K562 (cell line): ENCODE results near the gene IGFBP7. TPM values are rescaled to one million over a fixed set of nuclear protein-coding genes. Genes with fewer than 3 reads are reported as not detected.
"Not testable (repeated sequence)": the region's sequence is repeated elsewhere in the genome, so short reads cannot be mapped to it uniquely, and the experiment has no call there.

Experiments
- ATAC-seq: fragments of 200-7000 bp; cut with Tn5 transposase; 3 replicates; pipeline ENCODE4 v1.9.1; 2020; ENCODE audit warnings: moderate library complexity
- BruUV-seq: library from RNA; stranded (reverse); fragments of 400-500 nt; replicated peaks from 2 replicates; lab custom pipeline; 2021; lab: Mats Ljungman, UMichigan
- CTCF ChIA-PET: fragments of 300-600 bp; formaldehyde crosslinking; extraction: SDS; loops from one replicate; lab custom pipeline; 2021; ENCODE audit warnings: low intra/inter-chr PET ratio; lab: Yijun Ruan, JAX
- POLR2A ChIA-PET: fragments of 300-600, 350-650 bp; sonication (Branson Sonifier 250); formaldehyde crosslinking; extraction: SDS; loops from one replicate; lab custom pipeline; 2021; ENCODE audit warnings: antibody characterized with exemption, inconsistent platforms; lab: Yijun Ruan, JAX
- DNase-seq, 4 experiments: peaks; one replicate each; pipeline versions ENCODE4 v3.0.0 to v3.0.0-alpha.2; 2011 to 2018; ENCODE audit warnings: low spot score in 3 of 4, mixed read lengths in 3 of 4; ENCODE audit errors: extremely low read depth in 1 of 4
- FAIRE-seq: peaks from 2 replicates; lab custom pipeline; 2011; peaks lifted over from hg19 to GRCh38; lab: Jason Lieb, UNC
- H2AFZ ChIP-seq: 2 replicates; pipeline ENCODE4 v1.6.0; 2011; ENCODE audit warnings: low read depth, low read length, control low read depth, inconsistent platforms
- H3K27ac ChIP-seq: fragments of 200-600 bp; 3 replicates; pipeline ENCODE4 v1.8.0; 2011; ENCODE audit warnings: low read depth, mild to moderate bottlenecking, control low read depth, inconsistent platforms, low read length, moderate library complexity, mixed read lengths; ENCODE audit errors: extremely low read depth
- H3K27me3 ChIP-seq, 2 experiments: fragments of 300-600 bp in 1 of 2; 2 replicates in 1 of 2; 3 replicates in 1 of 2; pipeline versions ENCODE4 v1.6.0 to v1.8.0; 2011; ENCODE audit warnings: inconsistent platforms in 2 of 2, low read length in 2 of 2, mild to moderate bottlenecking in 1 of 2, mixed read lengths in 1 of 2, moderate library complexity in 1 of 2; ENCODE audit not compliant: control insufficient read depth in 2 of 2, insufficient read depth in 2 of 2
- H3K36me3 ChIP-seq: fragments of 300-600 bp; 3 replicates; pipeline ENCODE4 v1.8.0; 2011; ENCODE audit warnings: mild to moderate bottlenecking, low read length, inconsistent platforms; ENCODE audit not compliant: control insufficient read depth, insufficient read depth
- H3K4me1 ChIP-seq, 2 experiments: fragments of 200-600 bp in 1 of 2; replicated peaks in 1 of 2; 2 replicates in 1 of 2; 3 replicates in 1 of 2; pipeline versions ENCODE4 v1.5.1 to v1.8.0; 2011; ENCODE audit warnings: inconsistent platforms in 2 of 2, low read length in 2 of 2, mild to moderate bottlenecking in 1 of 2, mixed read lengths in 1 of 2, moderate library complexity in 1 of 2; ENCODE audit not compliant: control insufficient read depth in 2 of 2, insufficient read depth in 2 of 2
- H3K4me2 ChIP-seq: 2 replicates; pipeline ENCODE4 v1.6.1; 2011; ENCODE audit warnings: low read length, control low read depth, inconsistent platforms, mixed read lengths; ENCODE audit not compliant: insufficient read depth
- H3K4me3 ChIP-seq: fragments of 200-600 bp; sonication (generic), shearing (Covaris generic); 2 replicates; pipeline ENCODE4 v1.5.1; 2016; ENCODE audit warnings: control low read depth, inconsistent platforms
- H3K79me2 ChIP-seq: fragments of 200-600 bp; 3 replicates; pipeline ENCODE4 v1.8.0; 2011; ENCODE audit warnings: low read length, inconsistent platforms; ENCODE audit not compliant: control insufficient read depth, insufficient read depth
- H3K9ac ChIP-seq, 2 experiments: 2 replicates each; pipeline versions ENCODE4 v1.6.0 to v1.6.1; 2011; ENCODE audit warnings: low read depth in 2 of 2, low read length in 2 of 2, control low read depth in 1 of 2, inconsistent platforms in 1 of 2, mild to moderate bottlenecking in 1 of 2, mixed read lengths in 1 of 2; ENCODE audit not compliant: insufficient read depth in 1 of 2
- H3K9me1 ChIP-seq: one replicate; pipeline ENCODE4 v1.6.0; 2011; ENCODE audit warnings: inconsistent platforms, mild to moderate bottlenecking, low read length, moderate library complexity; ENCODE audit not compliant: control insufficient read depth, insufficient read depth
- H3K9me3 ChIP-seq: replicated peaks from 2 replicates; pipeline ENCODE4 v1.5.1; 2011; ENCODE audit warnings: low read depth, low read length, inconsistent platforms; ENCODE audit not compliant: control insufficient read depth, insufficient read depth
- H4K20me1 ChIP-seq: replicated peaks from 2 replicates; pipeline ENCODE4 v1.6.1; 2011; ENCODE audit warnings: low read length, inconsistent platforms, mixed read lengths; ENCODE audit not compliant: control insufficient read depth, insufficient read depth
- CBX8 ChIP-seq: fragments of 200-600 bp; sonication (generic); IDR thresholded peaks from 2 replicates; pipeline ENCODE4 v1.6.1; 2012; ENCODE audit warnings: borderline replicate concordance, mixed run types, low read depth, mild to moderate bottlenecking, moderate library complexity, mixed read lengths, low read length, control low read depth, inconsistent platforms; ENCODE audit not compliant: poor library complexity, severe bottlenecking; ENCODE audit errors: extremely low read depth
- FOS ChIP-seq: IDR thresholded peaks from 3 replicates; pipeline ENCODE4 v1.6.1; 2011; ENCODE audit not compliant: insufficient read length; ENCODE audit errors: extremely low read depth
- HMG20A ChIP-seq: fragments of 450-650 bp; formaldehyde crosslinking; conservative IDR thresholded peaks from 2 replicates; pipeline ENCODE4 v1.4.0; 2020; ENCODE audit warnings: mild to moderate bottlenecking, mixed read lengths
- POLR2B ChIP-seq: fragments of 450-650 bp; IDR thresholded peaks from 2 replicates; pipeline ENCODE4 v1.6.1; 2018; ENCODE audit warnings: low read depth; ENCODE audit not compliant: partially characterized antibody
- SNRNP70 ChIP-seq: fragments of 200-400 bp; formaldehyde crosslinking; optimal IDR thresholded peaks from 2 replicates; pipeline ENCODE3; 2017; ENCODE audit warnings: low read depth, low read length
- SRSF9 ChIP-seq: fragments of 200-400 bp; formaldehyde crosslinking; IDR thresholded peaks from 2 replicates; pipeline ENCODE4 v1.6.1; 2017; ENCODE audit warnings: low read depth, low read length, borderline replicate concordance
- ZNF3 ChIP-seq: fragments of 250-450 bp; sonication (Bioruptor Pico); IDR thresholded peaks from 2 replicates; pipeline ENCODE4 v1.5.0; 2021; ENCODE audit warnings: mild to moderate bottlenecking, moderate library complexity
- ZNF431 ChIP-seq: sonication (generic); formaldehyde crosslinking; IDR thresholded peaks from 2 replicates; pipeline ENCODE4 v1.8.0; 2022; ENCODE audit warnings: mild to moderate bottlenecking, missing genetic modification reagents
- ZNF57 ChIP-seq: fragments of 450-650 bp; formaldehyde crosslinking; IDR thresholded peaks from 2 replicates; pipeline ENCODE4 v1.4.0; 2020; ENCODE audit warnings: mild to moderate bottlenecking, moderate library complexity
- whole genome bisulfite sequencing: fragments of 100-300 bp; shearing (Covaris generic); methylation state at CpG from one replicate; pipeline ENCODE4 v1.1.6; 2016; ENCODE audit warnings: low coverage, mixed read lengths; ENCODE audit not compliant: insufficient coverage; ENCODE audit errors: missing lambda C conversion rate; 5-methylcytosine and 5-hydroxymethylcytosine counted together
- in situ Hi-C: fragments of 300-500 bp; cut with MboI; formaldehyde crosslinking; loops from 4 replicates; pipeline ENCODE4 v1.15.0; 2018; ENCODE audit warnings: inconsistent platforms, mixed read lengths
- intact Hi-C: fragments of 100-400 bp; cut with micrococcal nuclease; formaldehyde crosslinking; loops from 2 replicates; pipeline ENCODE4 v1.14.2; 2022
- polyA plus RNA-seq, 8 experiments: library from polyadenylated mRNA; depleted of rRNA in 4 of 8; stranded (reverse) in 5 of 8; unstranded in 3 of 8; fragments of >200 nt; fragmentation: Nextera tagmentation in 2 of 8; fragmentation: Illumina TruSeq in 1 of 8; extraction: Ambion mirVana in 2 of 8; extraction: Trizol in 1 of 8; gene quantifications; 2 replicates each; pipeline versions ENCODE4 v1.2.1 to v1.2.3, GENCODE V29; 2011 to 2014; ENCODE audit warnings: inconsistent platforms in 1 of 8, missing spikeins in 1 of 8
- total RNA-seq, 7 experiments: library from RNA; depleted of rRNA in 6 of 7; stranded (reverse); fragments of >200 nt in 6 of 7; fragmentation: Illumina TruSeq in 2 of 7; extraction: Trizol in 2 of 7; gene quantifications; 2 replicates each; pipeline versions ENCODE4 v1.2.1 to v1.2.3, GENCODE V29; 2011 to 2021; ENCODE audit warnings: low replicate concordance in 1 of 7
- TF ChIP-seq, protein P1 (sequence below): sonication (generic); formaldehyde crosslinking; IDR thresholded peaks from 2 replicates; pipeline ENCODE4 v1.5.0; 2020; ENCODE audit warnings: missing genetic modification reagents
- TF ChIP-seq, protein P2 (sequence below): fragments of 450-650 bp; IDR thresholded peaks from 2 replicates; pipeline ENCODE4 v1.7.0; 2016; ENCODE audit warnings: borderline replicate concordance

IGFBP7 gene
- total and polyA plus RNA-seq, 9 of the 15 experiments (the other 6 are each of a cell fraction or from before 2014, with no cell fraction given), result 0.27 to 0.49 (median 0.29) TPM; not detected in 6

DNA sequence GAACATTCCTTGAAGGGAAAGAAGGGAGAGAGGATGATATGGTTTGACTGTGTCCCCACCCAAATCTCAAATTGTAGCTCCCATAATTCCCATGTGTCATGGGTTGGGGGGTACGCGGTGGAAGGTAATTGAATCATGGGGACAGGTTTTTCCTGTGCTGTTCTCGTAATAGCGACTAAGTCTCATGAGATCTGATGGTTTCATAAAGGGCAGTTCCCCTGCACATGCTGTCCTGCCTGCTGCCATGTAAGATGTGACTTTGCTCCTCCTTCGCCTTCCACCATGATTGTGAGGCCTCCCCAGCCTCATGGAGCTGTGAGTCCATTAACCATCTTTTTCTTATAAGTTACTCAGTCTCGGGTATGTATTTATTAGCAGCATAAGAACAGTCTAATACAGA is 63.1 kb downstream of the IGFBP7 start:
- H3K4me1 ChIP-seq, H3K9me1 ChIP-seq, H3K9ac ChIP-seq, DNase-seq, FAIRE-seq, H3K4me2 ChIP-seq, ATAC-seq, H3K79me2 ChIP-seq, intact Hi-C loops, H2AFZ ChIP-seq, POLR2A ChIA-PET, in situ Hi-C loops, H4K20me1 ChIP-seq, H3K4me3 ChIP-seq, BruUV-seq, H3K27ac ChIP-seq: not testable (repeated sequence)
- WGBS, result 0% methylated on average over 4 of the region's 6 CpGs
- peaks cover 7 to 16% of the 10 kb centered on the region in 2 experiments for H3K27me3 ChIP-seq
- TF ChIP-seq ZNF431 (CRISPR knock-in tag), result peak; percentile 82
- TF ChIP-seq, all 486 proteins: peak for 1; not testable (repeated sequence) for 485
- H3K9me3 ChIP-seq, CTCF ChIA-PET, H3K36me3 ChIP-seq: not testable (repeated sequence)

DNA sequence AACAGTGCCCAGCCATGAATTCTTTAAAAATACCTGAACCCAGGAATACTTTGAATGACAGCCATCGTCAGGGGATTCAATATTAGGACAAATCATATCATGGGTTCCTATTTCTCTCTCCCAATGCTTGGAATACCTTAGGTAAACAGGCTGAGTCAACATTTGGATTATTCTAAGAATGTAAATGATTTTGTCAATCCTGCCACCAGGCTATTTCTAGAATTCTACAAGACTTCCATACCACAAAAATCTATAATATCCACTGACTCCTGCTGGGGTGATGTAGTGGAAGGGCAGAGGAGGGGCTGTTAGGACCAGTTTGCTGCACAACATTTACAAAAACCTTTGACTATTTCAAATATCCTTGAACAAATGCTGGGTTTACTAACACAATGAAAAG is 65.2 kb downstream of the IGFBP7 start:
- ChIA-PET POLR2A (no interaction called here), CTCF (no interaction called here)
- Histone ChIP-seq H3K9me3 (no peaks in the 10 kb centered on the region), H3K79me2 (no peaks in the 10 kb centered on the region), H3K36me3 (no peaks in the 10 kb centered on the region), H3K4me3 (no peak overlapping the region), H3K9ac (no peak overlapping the region), H3K27me3 (peaks cover 14 to 18% of the 10 kb centered on the region in 2 experiments), H3K4me1 (no peaks in the 10 kb centered on the region), H3K4me2 (no peak overlapping the region), H2AFZ (no peak overlapping the region), H3K9me1 (no peaks in the 10 kb centered on the region), H3K27ac (no peak overlapping the region), H4K20me1 (no peaks in the 10 kb centered on the region)
- BruUV-seq, result no TSS peak
- intact Hi-C loops (no loop called here), in situ Hi-C loops (no loop called here)
- FAIRE-seq (no peak), ATAC-seq (no peak), DNase-seq (no peak)
- 0% methylated on average over 1 of the region's 1 CpG for WGBS
- TF ChIP-seq POLR2B, result no peak
- TF ChIP-seq SNRNP70, result no peak
- no peak for TF ChIP-seq ZNF57 (CRISPR knock-in tag)
- TF ChIP-seq, protein P1, sequence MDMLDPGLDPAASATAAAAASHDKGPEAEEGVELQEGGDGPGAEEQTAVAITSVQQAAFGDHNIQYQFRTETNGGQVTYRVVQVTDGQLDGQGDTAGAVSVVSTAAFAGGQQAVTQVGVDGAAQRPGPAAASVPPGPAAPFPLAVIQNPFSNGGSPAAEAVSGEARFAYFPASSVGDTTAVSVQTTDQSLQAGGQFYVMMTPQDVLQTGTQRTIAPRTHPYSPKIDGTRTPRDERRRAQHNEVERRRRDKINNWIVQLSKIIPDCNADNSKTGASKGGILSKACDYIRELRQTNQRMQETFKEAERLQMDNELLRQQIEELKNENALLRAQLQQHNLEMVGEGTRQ (CRISPR knock-in tag), result no peak
- no peak for TF ChIP-seq FOS
- no peak for TF ChIP-seq SRSF9
- no peak for TF ChIP-seq HMG20A
- no peak for TF ChIP-seq CBX8
- no peak for TF ChIP-seq ZNF3 (CRISPR knock-in tag)
- TF ChIP-seq, protein P2, sequence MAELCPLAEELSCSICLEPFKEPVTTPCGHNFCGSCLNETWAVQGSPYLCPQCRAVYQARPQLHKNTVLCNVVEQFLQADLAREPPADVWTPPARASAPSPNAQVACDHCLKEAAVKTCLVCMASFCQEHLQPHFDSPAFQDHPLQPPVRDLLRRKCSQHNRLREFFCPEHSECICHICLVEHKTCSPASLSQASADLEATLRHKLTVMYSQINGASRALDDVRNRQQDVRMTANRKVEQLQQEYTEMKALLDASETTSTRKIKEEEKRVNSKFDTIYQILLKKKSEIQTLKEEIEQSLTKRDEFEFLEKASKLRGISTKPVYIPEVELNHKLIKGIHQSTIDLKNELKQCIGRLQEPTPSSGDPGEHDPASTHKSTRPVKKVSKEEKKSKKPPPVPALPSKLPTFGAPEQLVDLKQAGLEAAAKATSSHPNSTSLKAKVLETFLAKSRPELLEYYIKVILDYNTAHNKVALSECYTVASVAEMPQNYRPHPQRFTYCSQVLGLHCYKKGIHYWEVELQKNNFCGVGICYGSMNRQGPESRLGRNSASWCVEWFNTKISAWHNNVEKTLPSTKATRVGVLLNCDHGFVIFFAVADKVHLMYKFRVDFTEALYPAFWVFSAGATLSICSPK, result no peak
